GM18861 (cell line): ENCODE data around the gene IP6K3.

Source experiments
- ATAC-seq: cut with Tn5 transposase; IDR thresholded peaks from one replicate; pipeline ENCODE4 v1.9.1; 2021; ENCODE audit not compliant: unreplicated experiment

The IP6K3 gene, protein sequence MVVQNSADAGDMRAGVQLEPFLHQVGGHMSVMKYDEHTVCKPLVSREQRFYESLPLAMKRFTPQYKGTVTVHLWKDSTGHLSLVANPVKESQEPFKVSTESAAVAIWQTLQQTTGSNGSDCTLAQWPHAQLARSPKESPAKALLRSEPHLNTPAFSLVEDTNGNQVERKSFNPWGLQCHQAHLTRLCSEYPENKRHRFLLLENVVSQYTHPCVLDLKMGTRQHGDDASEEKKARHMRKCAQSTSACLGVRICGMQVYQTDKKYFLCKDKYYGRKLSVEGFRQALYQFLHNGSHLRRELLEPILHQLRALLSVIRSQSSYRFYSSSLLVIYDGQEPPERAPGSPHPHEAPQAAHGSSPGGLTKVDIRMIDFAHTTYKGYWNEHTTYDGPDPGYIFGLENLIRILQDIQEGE

DNA sequence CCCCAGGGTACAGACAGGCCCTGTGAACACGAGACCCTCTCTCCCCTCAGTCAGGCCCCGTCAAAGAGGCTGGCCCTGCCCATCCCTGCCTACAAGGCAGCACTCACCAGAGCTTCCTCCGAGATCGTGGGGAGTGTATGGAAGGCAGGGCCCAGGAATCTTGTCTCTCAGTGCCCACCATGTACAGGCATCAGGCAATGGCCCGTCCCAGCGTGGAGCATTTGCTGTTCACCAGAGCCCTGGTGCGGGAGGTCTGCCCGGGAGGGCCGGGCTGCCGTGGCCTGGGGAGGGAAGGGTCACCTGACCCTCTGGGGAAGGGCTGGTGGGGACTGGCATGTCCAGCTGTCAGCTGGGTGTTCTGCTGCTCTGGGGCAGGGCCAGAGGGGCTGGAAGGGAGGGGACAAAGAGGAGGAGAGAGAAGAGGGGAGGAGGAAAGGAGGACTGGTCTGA, at the start of gene IP6K3:
Gene IP6K3, minus strand, starts transcription at position 255 of the 450 bp plus-strand sequence. CDS start 11,429 bp downstream, outside the sequence.
- ATAC-seq, result no peak

DNA sequence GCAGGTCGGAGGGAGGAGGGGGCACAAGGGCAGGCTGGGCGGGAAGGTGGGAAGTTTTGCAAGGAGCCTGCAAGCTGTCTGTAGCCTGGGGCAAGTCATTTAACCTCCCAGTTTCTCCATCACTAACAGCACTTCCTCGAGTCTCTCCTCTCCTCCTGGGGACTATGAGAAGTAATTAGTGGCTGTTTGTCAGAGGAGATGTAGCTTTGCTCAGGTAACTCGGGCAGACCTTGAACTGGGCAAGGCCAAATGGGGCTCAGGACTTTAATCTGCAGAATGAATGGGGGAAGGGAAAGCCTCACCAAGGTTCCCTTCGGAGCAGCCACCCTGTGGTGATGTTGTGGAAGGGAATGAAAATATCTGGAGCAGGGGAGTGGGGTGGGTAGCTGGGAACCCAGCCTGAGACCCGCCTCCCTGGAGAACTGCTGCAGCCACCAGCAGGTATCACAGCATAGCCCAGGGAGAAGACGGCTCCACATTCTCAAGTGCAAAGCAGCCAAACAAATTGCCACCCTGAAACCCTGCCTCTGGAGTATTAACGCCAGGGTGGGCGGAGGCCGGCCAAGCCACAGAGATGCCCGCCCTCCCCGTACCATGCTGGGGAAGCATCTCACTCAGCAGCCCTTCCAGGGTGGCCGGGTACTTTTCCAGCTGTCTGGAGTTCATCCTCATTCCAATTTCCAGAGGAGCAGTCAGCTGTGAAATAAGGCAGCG, 48.4 kb upstream of the IP6K3 start:
- ATAC-seq, result no peak

DNA sequence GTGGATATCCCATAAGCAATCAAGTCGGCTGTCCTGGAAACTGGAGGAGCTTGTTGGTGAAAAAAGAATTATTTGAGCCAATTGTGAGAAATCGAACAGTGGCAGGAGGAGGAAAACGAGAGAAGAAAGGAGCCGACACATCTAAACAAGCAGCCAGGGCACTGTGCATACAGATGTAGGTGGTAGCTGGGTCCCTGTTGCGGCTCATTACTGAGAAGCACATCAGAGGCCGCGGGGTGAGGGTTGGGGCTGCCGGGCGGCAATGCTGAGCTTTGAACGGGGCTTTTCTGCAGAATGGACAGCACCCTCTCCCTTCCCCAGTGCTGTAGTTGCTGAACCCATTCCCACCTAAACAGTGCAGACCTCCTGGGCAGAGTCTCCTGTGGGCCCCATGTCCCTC, 46.3 kb upstream of the IP6K3 start:
- ATAC-seq, result no peak

GRCh38 chr6:33791620-33792019, 44.9 kb upstream of the IP6K3 start:
- ATAC-seq, result no peak

DNA sequence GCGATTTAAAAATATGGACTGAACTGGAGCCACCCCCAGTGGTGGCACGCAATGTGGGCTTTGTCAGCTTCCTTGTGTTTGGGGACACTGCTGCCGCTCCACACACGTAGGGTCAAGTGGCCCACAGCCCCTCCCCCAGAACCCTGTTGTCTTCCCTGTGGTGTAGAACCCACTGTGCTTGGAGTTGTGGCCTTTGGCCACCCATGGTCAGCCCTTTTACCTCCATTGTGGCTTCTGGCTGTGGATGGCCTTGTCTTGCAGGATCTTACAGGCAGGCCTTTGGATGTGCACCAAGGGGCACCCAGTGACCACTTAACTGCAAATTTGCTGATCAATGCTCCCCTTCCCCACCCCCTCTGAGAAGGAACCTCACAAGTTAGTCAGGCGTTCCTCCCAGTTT, 44.2 kb upstream of the IP6K3 start:
- ATAC-seq, result no peak

DNA sequence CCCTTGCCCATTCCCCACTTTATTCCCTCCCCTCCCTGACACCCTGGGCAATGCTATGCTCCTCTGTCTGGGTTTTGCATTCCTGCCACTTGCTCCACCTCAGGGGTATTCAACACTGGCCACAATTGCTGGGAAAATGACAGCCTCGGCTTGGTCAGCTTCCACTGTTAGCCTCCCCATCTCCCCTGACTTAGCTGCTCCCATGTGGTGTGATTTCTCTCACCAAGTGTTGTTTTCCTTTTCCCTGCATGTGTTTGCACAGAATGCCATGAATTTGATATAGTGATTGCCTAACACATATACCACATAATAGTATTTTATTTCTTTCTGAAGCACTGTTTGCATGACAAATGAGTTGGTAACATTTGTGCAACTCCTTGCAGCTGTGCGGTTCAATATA, 43.7 kb upstream of the IP6K3 start:
- ATAC-seq, result no peak

- ATAC-seq, result no peak
Observed at GRCh38 chr6:33789550-33789895, 42.8 kb upstream of the IP6K3 start.

GRCh38 chr6:33788694-33789549, 42.2 kb upstream of the IP6K3 start, which contains the start of gene LEMD2:
TSS of gene LEMD2 (minus strand) at chr6:33789130. CDS start at chr6:33789116, 14 bp downstream.
- ATAC-seq, result peak; percentile 77

DNA sequence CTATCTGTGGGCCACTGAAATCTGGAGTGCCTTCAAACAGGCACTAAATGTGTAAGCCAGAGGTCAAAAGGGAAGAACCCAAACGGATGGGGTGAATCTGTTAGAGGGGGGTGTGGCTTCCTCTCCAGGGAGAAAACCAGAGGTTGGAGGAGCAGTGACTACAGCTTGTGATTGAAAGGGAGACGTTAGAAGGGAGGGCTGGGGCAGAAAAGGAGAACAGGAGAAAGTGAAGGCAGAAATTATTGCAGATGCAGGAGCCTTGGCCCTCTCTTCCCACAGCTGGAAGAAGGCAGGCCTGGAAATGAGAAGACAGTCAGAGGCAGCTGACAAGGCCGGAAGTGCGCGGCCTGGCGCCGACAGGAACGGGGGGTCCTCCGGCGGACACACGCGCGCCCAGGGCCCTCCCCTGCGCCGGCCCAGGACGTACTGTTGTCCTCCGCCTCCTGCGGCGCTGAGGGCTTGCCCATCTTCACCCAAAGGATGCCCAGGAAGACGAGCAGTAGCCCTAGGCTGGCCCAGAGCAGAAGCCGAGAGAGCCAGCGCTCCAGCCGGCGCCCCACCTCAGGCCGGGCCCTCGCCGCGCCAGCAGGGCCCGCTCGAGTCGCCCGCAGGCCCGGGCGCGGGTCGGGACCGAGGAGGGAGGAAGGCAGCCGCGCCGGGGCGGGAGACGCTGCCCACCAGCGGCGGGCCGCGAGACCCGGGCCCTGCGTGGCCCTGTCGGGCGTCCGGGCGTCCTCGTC, 41.4 kb upstream of the IP6K3 start:
- peak; percentile 27 for ATAC-seq

- no peak for ATAC-seq
Observed at GRCh38 chr6:33787346-33787953, 40.7 kb upstream of the IP6K3 start.

- no peak for ATAC-seq
Observed at GRCh38 chr6:33786736-33787135, 40.0 kb upstream of the IP6K3 start.

GRCh38 chr6:33785778-33786177, 39.1 kb upstream of the IP6K3 start:
- no peak for ATAC-seq

- no peak for ATAC-seq
Observed at GRCh38 chr6:33784787-33785186, 38.1 kb upstream of the IP6K3 start.

DNA sequence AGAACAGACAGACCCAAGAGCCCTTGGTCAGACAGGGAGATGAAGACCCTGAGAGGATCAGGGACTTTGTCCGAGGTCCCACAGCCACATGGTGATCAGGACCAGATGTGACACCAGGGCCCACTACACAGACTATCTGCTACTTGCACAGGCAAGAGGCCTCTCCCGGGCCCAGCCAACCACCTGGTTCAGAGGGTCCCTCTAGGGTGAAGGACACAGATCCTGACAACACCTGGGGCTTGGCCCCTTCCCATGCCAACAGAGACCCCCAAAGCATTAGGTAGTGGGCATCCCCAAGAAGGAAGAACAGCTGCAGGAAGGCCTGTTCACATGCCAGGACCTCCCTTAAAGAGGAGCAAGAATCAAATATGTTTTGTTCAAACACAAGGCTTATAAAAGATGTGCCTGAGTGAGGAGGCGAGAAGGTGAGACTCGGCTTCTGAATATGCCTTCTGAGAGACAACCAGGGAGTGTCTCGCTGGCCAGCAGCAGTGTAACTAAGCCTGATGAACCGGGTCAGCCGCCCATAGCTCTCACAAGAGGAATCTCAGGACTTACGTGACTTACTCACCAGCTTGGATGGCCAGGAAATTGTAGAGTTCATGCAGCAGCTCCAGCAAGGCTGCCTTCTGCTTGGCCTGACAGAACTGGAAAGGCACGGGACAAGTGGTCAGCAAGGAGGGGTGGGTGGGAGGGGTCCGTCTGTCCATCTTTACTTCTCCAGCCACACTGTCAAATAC, 37.2 kb upstream of the IP6K3 start:
- ATAC-seq, result no peak

- no peak for ATAC-seq
Observed at GRCh38 chr6:33782561-33782960, 35.9 kb upstream of the IP6K3 start.

DNA sequence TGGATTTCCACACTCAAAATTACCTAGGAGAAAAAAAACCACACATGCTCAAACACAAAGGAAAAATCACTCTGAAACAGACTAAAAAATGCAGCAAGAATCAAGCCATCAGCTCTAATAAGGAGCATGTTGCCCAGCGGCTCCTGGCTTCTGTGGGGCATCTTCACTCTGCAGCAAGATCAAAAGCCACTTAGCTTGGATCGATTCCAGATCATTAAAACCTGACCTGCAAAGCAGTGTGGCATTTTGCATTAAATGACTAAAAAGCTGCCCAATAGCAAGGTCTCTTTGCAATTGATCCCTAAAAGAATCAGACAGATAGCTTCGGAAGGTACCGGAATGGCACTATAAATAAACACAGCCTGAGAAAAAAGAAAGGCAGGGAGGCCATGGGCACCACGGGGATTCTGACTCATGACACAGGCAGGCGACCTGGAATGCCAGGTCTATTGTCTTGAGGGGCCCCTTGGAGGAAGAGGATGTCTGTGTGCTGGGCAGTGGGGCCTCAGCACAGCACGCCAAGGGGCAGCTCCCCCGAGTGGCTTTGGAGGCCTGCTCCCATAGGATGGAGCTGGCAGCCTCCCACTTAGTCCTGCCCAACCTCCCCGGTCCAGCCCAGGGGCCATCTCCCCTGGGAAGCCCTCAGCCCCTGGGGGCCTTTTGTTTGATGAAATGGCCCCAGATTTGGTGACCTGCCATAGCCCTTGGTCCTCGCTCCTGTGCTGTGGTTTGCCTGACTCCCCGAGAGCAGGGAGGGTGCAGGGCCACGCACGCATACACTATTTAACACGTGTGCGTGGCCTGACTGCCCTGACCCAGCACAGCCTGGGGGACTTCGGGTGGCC, 34.6 kb upstream of the IP6K3 start:
- ATAC-seq, result no peak

DNA sequence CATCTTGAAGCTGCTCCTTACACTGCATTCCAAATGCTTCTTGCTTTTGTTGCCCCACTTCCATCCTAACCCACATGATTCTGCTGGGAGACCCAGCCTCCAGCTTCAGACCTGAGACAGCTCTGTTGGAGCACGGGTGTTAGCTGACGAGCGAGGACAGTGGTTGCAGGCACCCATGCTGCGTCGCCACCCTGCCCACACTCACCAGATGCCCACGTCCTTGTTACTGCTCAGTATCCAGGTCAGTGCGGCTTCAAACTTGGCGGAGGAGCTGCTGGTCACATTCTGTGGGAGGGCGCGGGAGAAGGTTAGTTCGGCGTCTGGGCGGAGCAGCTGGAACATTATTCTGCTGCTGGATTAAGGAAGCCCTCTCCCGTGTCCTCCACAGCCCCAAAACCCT, 33.2 kb upstream of the IP6K3 start:
- ATAC-seq, result no peak

DNA sequence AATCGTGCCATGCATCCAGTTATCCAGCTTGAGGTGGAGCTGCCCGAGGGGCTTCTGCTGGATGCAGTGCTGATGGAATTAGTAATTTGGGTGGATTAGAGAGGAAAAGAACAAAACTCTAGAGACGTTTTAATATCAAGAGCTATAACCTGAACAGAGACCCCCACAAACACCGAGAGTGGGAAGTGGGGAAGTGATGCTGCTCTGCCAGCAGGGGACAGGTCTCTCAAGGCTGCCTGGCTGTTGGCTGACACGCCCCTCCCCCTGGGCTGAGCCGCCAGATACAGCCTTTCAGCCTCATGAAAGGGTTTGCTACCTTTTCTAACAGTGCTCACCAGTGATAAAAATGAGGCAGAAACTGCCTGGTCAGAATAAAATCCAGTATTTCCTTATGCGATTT, 32.6 kb upstream of the IP6K3 start:
- ATAC-seq, result no peak
